Stimulated activated CD4-positive, alpha-beta T cell treated with anti-CD3 and anti-CD28 coated beads, TNF-alpha, amount 100 ng/mL, for 24 hours (primary cell): ENCODE measurements around the gene TJP3.
A peak's percentile ranks its signal among the peaks of the same experiment; 100 is the strongest.
"Not testable (repeated sequence)": the region's sequence is repeated elsewhere in the genome, so short reads cannot be mapped to it uniquely, and the experiment has no call there.

Source experiments
- DNase-seq, 3 experiments: peaks; one replicate each; pipeline ENCODE4 v3.0.0-alpha.2; 2020; ENCODE audit warnings: low read depth in 3 of 3

TJP3 gene

GRCh38 chr19:3708207-3708931 lies at the start of gene TJP3:
TJP3 (plus strand) TSS chr19:3708384; CDS start chr19:3728433, 20,049 bp downstream.
- no peak for DNase-seq

- DNase-seq = no peak
Observed at GRCh38 chr19:3658870-3659745, 49.1 kb upstream of the TJP3 start.

GRCh38 chr19:3659746-3660112 lies 48.5 kb upstream of the TJP3 start:
- DNase-seq = no peak

- DNase-seq = no peak
Observed at GRCh38 chr19:3660493-3661219, 47.5 kb upstream of the TJP3 start.

GRCh38 chr19:3661284-3662238 lies 46.6 kb upstream of the TJP3 start:
- DNase-seq = no peak

GRCh38 chr19:3663838-3664237 lies 44.3 kb upstream of the TJP3 start:
- no peak for DNase-seq

- DNase-seq = no peak
Observed at GRCh38 chr19:3664879-3665642, 43.1 kb upstream of the TJP3 start.

GRCh38 chr19:3665681-3666544 lies 42.3 kb upstream of the TJP3 start:
- DNase-seq = peak; percentile 50 to 68 (median 62)

- not testable (repeated sequence) for DNase-seq
Observed at GRCh38 chr19:3666545-3666856, 41.7 kb upstream of the TJP3 start.

GRCh38 chr19:3667037-3667638 lies 41.0 kb upstream of the TJP3 start:
- DNase-seq = no peak

- DNase-seq = no peak
Observed at GRCh38 chr19:3667766-3668165, 40.4 kb upstream of the TJP3 start.

- no peak for DNase-seq
Observed at GRCh38 chr19:3668331-3669081, 39.7 kb upstream of the TJP3 start.

GRCh38 chr19:3669082-3669946 lies 38.9 kb upstream of the TJP3 start:
- no peak for DNase-seq

- DNase-seq = no peak
Observed at GRCh38 chr19:3669947-3670795, 38.0 kb upstream of the TJP3 start.

- DNase-seq = peak in 1 of 3 experiments; percentile 46
Observed at GRCh38 chr19:3670796-3671679, 37.1 kb upstream of the TJP3 start.
